Hepatocyte (in vitro differentiated cells): ENCODE data around the gene DYNLRB2. TPM values are rescaled to one million over a fixed set of nuclear protein-coding genes. Genes with fewer than 3 reads are reported as not detected.

ENCODE experiments used
- DNase-seq: peaks from one replicate; pipeline ENCODE4 v3.0.0-alpha.2; 2016; ENCODE audit warnings: low spot score
- H2AFZ ChIP-seq: fragments of 200-600 bp; sonication (generic); 2 replicates; pipeline ENCODE4 v1.6.0; 2016; ENCODE audit warnings: antibody characterized with exemption, mild to moderate bottlenecking
- H3K27ac ChIP-seq: fragments of 200-600 bp; sonication (generic); 2 replicates; pipeline ENCODE4 v1.5.1; 2016; ENCODE audit warnings: mild to moderate bottlenecking
- H3K27me3 ChIP-seq: fragments of 200-600 bp; sonication (generic); 2 replicates; pipeline ENCODE4 v1.6.1; 2016
- H3K36me3 ChIP-seq: fragments of 200-600 bp; sonication (generic); replicated peaks from 2 replicates; pipeline ENCODE4 v1.5.1; 2016; ENCODE audit warnings: low read depth; ENCODE audit not compliant: insufficient read depth
- H3K4me1 ChIP-seq: fragments of 200-600 bp; sonication (generic); 2 replicates; pipeline ENCODE4 v1.5.1; 2016; ENCODE audit warnings: mild to moderate bottlenecking, moderate library complexity; ENCODE audit not compliant: insufficient read depth
- H3K4me2 ChIP-seq: fragments of 200-600 bp; sonication (generic); 2 replicates; pipeline ENCODE4 v1.6.0; 2016
- H3K4me3 ChIP-seq: fragments of 200-600 bp; sonication (generic); 2 replicates; pipeline ENCODE4 v1.5.1; 2016; ENCODE audit warnings: mild to moderate bottlenecking
- H3K79me2 ChIP-seq: fragments of 200-600 bp; sonication (generic); 2 replicates; pipeline ENCODE4 v1.6.0; 2017; ENCODE audit warnings: mild to moderate bottlenecking
- H3K9me2 ChIP-seq: fragments of 200-600 bp; sonication (generic); replicated peaks from 2 replicates; pipeline ENCODE4 v1.6.0; 2017; ENCODE audit warnings: mild to moderate bottlenecking; ENCODE audit not compliant: insufficient read depth
- H3K9me3 ChIP-seq: fragments of 200-600 bp; sonication (generic); 2 replicates; pipeline ENCODE4 v1.5.1; 2016; ENCODE audit warnings: low read depth, mild to moderate bottlenecking
- H4K20me1 ChIP-seq: fragments of 200-600 bp; sonication (generic); 2 replicates; pipeline ENCODE4 v1.6.0; 2016; ENCODE audit warnings: mild to moderate bottlenecking; ENCODE audit not compliant: insufficient read depth, poor library complexity, severe bottlenecking
- CTCF ChIP-seq: fragments of 200-600 bp; sonication (generic); IDR thresholded peaks from 2 replicates; pipeline ENCODE4 v1.5.1; 2016; ENCODE audit warnings: antibody characterized with exemption, mild to moderate bottlenecking; ENCODE audit not compliant: poor library complexity
- EZH2 ChIP-seq: fragments of 200-600 bp; sonication (generic); IDR thresholded peaks from 2 replicates; pipeline ENCODE4 v1.6.1; 2016; ENCODE audit warnings: antibody characterized with exemption, mild to moderate bottlenecking, borderline replicate concordance
- EZH2phosphoT487 ChIP-seq: fragments of 200-600 bp; sonication (generic); IDR thresholded peaks from one replicate; pipeline ENCODE4 v1.6.1; 2018; ENCODE audit warnings: antibody characterized with exemption, mild to moderate bottlenecking, low read depth, moderate library complexity; ENCODE audit not compliant: unreplicated experiment, severe bottlenecking
- WGBS: methylation state at CpG from one replicate; pipeline ENCODE4 v1.1.6; 2016; ENCODE audit warnings: low lambda C conversion rate; ENCODE audit errors: missing lambda C conversion rate; 5-methylcytosine and 5-hydroxymethylcytosine counted together
- polyA plus RNA-seq: library from polyadenylated mRNA; unstranded; fragments of >200 nt; fragmentation: Nextera tagmentation; extraction: Ambion mirVana; gene quantifications from 2 replicates; pipeline ENCODE4 v1.2.1, GENCODE V29; 2016
- total RNA-seq: library from RNA; depleted of rRNA; stranded (reverse); fragments of >200 nt; gene quantifications from 2 replicates; pipeline ENCODE4 v1.2.3, GENCODE V29; 2014

DYNLRB2 gene
- total and polyA plus RNA-seq, 2 experiments from 2014 or later: 1.4 TPM; not detected in 1

DNA sequence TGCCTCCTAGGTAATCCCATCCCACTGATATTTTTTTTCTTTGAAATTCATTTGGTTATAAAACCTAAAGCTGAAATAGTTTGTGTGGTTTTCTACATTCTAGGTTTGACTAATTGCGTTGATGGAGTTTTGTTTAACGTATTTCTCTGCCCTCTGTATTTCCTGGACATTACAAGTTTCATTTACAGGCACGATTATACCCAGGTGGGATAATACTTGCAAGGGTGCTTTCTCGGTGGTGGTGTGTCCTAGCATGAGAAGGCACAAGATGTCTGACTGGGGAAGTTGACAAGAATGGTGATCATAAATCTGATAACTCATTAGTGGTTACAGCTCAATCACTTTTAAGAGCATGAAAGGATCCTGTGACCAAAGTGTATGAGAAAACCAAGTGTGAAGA, 45.0 kb downstream of the DYNLRB2 start:
- DNase-seq: no peak
- Histone ChIP-seq H4K20me1 (no peaks in the 10 kb centered on the region), H3K79me2 (no peaks in the 10 kb centered on the region), H3K4me2 (no peak overlapping the region), H3K36me3 (no peaks in the 10 kb centered on the region), H3K27me3 (no peaks in the 10 kb centered on the region), H3K4me3 (no peak overlapping the region), H2AFZ (no peak overlapping the region), H3K4me1 (no peaks in the 10 kb centered on the region), H3K9me2 (no peaks in the 10 kb centered on the region), H3K27ac (no peak overlapping the region), H3K9me3 (no peaks in the 10 kb centered on the region)
- TF ChIP-seq CTCF: no peak
- TF ChIP-seq EZH2phosphoT487: no peak
- no peak for TF ChIP-seq EZH2
- WGBS: 83% methylated on average over 4 of the region's 4 CpGs

- Histone ChIP-seq H3K27me3 (no peaks in the 10 kb centered on the region), H3K4me1 (no peaks in the 10 kb centered on the region)
- TF ChIP-seq CTCF: no peak
These were observed 45.7 kb downstream of the DYNLRB2 start for GRCh38 chr16:80586476-80586875.

DNA sequence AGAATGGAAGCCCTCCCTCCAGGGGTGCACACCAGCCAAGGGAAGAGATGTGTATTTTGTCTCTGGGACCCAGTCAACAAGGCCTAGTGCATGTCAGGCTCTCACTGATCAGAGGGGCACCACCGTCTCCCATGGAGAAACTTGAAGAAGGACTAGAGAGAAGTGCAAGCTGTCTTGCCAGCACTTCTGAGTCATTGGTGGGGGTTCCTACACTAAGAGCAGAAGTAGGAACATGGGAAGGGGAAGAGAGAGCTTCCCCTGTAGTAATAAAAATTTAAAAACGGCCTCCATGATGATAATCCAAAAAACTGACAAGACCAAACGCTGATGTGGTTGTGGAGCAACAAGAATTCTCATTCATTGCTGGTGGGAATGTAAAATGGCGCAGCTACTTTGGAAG, 46.3 kb downstream of the DYNLRB2 start:
- TF ChIP-seq CTCF (no peak), EZH2phosphoT487 (no peak), EZH2 (no peak)
- H3K9me2 ChIP-seq: no peaks in the 10 kb centered on the region
- H2AFZ ChIP-seq: no peak overlapping the region
- 84% methylated on average over 4 of the region's 4 CpGs for WGBS
- no peaks in the 10 kb centered on the region for H3K27me3 ChIP-seq
- no peak overlapping the region for H3K4me3 ChIP-seq
- H3K36me3 ChIP-seq: no peaks in the 10 kb centered on the region
- H3K79me2 ChIP-seq: no peaks in the 10 kb centered on the region
- no peaks in the 10 kb centered on the region for H3K9me3 ChIP-seq
- DNase-seq: no peak
- H3K27ac ChIP-seq: no peak overlapping the region
- no peaks in the 10 kb centered on the region for H4K20me1 ChIP-seq
- no peak overlapping the region for H3K4me2 ChIP-seq
- no peaks in the 10 kb centered on the region for H3K4me1 ChIP-seq

More at GRCh38 chr16:80586476-80586875, 45.7 kb downstream of the DYNLRB2 start:
- no peaks in the 10 kb centered on the region for H3K36me3 ChIP-seq
- H3K4me3 ChIP-seq: no peak overlapping the region
- no peak overlapping the region for H3K27ac ChIP-seq
- H3K9me3 ChIP-seq: no peaks in the 10 kb centered on the region
- H4K20me1 ChIP-seq: no peaks in the 10 kb centered on the region
- no peaks in the 10 kb centered on the region for H3K79me2 ChIP-seq
- no peak for DNase-seq
- no peak overlapping the region for H3K4me2 ChIP-seq
- H3K9me2 ChIP-seq: no peaks in the 10 kb centered on the region
- H2AFZ ChIP-seq: no peak overlapping the region
